Right lobe of liver (tissue), 6 donors: ENCODE results near the gene C5orf34. TPM values are rescaled to one million over a fixed set of nuclear protein-coding genes. Genes with fewer than 3 reads are reported as not detected.
"Not testable (repeated sequence)": the region's sequence is repeated elsewhere in the genome, so short reads cannot be mapped to it uniquely, and the experiment has no call there.

Experiments used
- ATAC-seq, 4 donors: fragments of 200-7000 bp; cut with Tn5 transposase; one replicate each; pipeline ENCODE4 v1.9.1; 2020; ENCODE audit warnings: mild to moderate bottlenecking in 4 of 4, moderate library complexity in 4 of 4
- DNase-seq, 3 donors: peaks; one replicate each; pipeline ENCODE4 v3.0.0-alpha.2; 2020
- H3K27ac ChIP-seq, 3 donors: fragments of 200-600 bp; one replicate each; pipeline ENCODE4 v1.8.0; 2022
- H3K27me3 ChIP-seq, 2 donors: fragments of 200-600 bp; one replicate each; pipeline ENCODE4 v1.8.0; 2022
- H3K36me3 ChIP-seq, 4 donors: fragments of 200-600 bp; sonication (generic) in 1 of 4; one replicate each; pipeline versions ENCODE4 v1.5.1 to v1.8.0; 2017 to 2022; ENCODE audit warnings: control low read depth in 1 of 4
- H3K4me1 ChIP-seq, 4 donors: fragments of 200-600 bp; sonication (generic) in 1 of 4; one replicate each; pipeline versions ENCODE4 v1.5.1 to v1.8.0; 2017 to 2022; ENCODE audit warnings: control low read depth in 1 of 4
- H3K4me3 ChIP-seq, 3 donors: fragments of 200-600 bp; one replicate each; pipeline ENCODE4 v1.8.0; 2022
- H3K9me3 ChIP-seq, 4 donors: fragments of 200-600 bp; sonication (generic) in 1 of 4; one replicate each; pipeline versions ENCODE4 v1.5.1 to v1.8.0; 2017 to 2022; ENCODE audit warnings: control low read depth in 1 of 4
- CTCF ChIP-seq, 4 donors: fragments of 200-600 bp in 3 of 4; fragments of 450-650 bp in 1 of 4; IDR thresholded peaks; one replicate each; pipeline versions ENCODE4 v1.5.1 to v1.8.0; 2016 to 2022; ENCODE audit warnings: antibody characterized with exemption in 4 of 4, mild to moderate bottlenecking in 2 of 4
- POLR2A ChIP-seq: fragments of 450-650 bp; IDR thresholded peaks from one replicate; pipeline ENCODE4 v1.6.1; 2017; ENCODE audit warnings: antibody characterized with exemption, mild to moderate bottlenecking
- WGBS: methylation state at CpG from one replicate; pipeline ENCODE4 v1.1.6; 2018; ENCODE audit warnings: low coverage, low lambda C conversion rate; ENCODE audit not compliant: insufficient coverage; ENCODE audit errors: missing lambda C conversion rate; 5-methylcytosine and 5-hydroxymethylcytosine counted together
- intact Hi-C, 2 donors: fragments of 100-400 bp; cut with DNase I; formaldehyde crosslinking; loops; one replicate each; pipeline versions ENCODE4 v1.11.2 to v1.14.1; 2022
- total RNA-seq, 6 experiments: library from RNA; depleted of rRNA in 2 of 6; stranded (reverse); fragments of >200 nt in 2 of 6; fragmentation: NEBNext Ultra II Directional in 3 of 6; extraction: Animal tissue kit (Norgen Biotek cat#: 25700) in 3 of 6; gene quantifications; one replicate each; pipeline versions ENCODE4 v1.1.0 to v1.2.4, GENCODE V29; 2016 to 2023
- donor health status: DM: no; HTN: yes; CAD: no.
- donor health status: DM: no; HTN: no; CAD: no.
- donor health status: DM: no; HTN: no; CAD: no.
- donor health status: DM: no; HTN: yes; CAD: no.
- donor health status: DM: no; HTN: yes; CAD: no.

C5orf34 gene
- total RNA-seq, 6 experiments from 2014 or later = 0.15 to 0.99 (median 0.72) TPM

GRCh38 chr5:43553381-43553780, 38.4 kb upstream of the C5orf34 start:
- peaks cover 0 to 31% (median 6%) of the 10 kb centered on the region in 4 donors for H3K4me1 ChIP-seq
- no peaks in the 10 kb centered on the region for H3K27me3 ChIP-seq
- TF ChIP-seq CTCF (IDR thresholded peaks at IDR 0.05) (no peak), POLR2A (no peak)
- H3K9me3 ChIP-seq = no peaks in the 10 kb centered on the region
- intact Hi-C loops = no loop called here
- 95% methylated on average over 2 of the region's 2 CpGs for WGBS
- no peak overlapping the region for H3K27ac ChIP-seq
- ATAC-seq = no peak
- peaks cover 0 to 18% (median 0%) of the 10 kb centered on the region in 4 donors for H3K36me3 ChIP-seq
- H3K4me3 ChIP-seq = no peak overlapping the region
- no peak for DNase-seq

- TF ChIP-seq POLR2A (no peak), CTCF (IDR thresholded peaks at IDR 0.05) (no peak)
- intact Hi-C loops = no loop called here
- Histone ChIP-seq H3K27ac (no peak overlapping the region), H3K9me3 (no peaks in the 10 kb centered on the region), H3K36me3 (peaks cover 0 to 28% (median 4%) of the 10 kb centered on the region in 4 donors), H3K4me3 (no peak overlapping the region), H3K4me1 (peaks cover 0 to 31% (median 6%) of the 10 kb centered on the region in 4 donors), H3K27me3 (no peaks in the 10 kb centered on the region)
- ATAC-seq = no peak
- no peak for DNase-seq
- WGBS = 64% methylated on average over 2 of the region's 2 CpGs
These were observed 36.8 kb upstream of the C5orf34 start for GRCh38 chr5:43551731-43552130.

GRCh38 chr5:43549272-43549671, 34.3 kb upstream of the C5orf34 start:
- H3K4me3 ChIP-seq, ATAC-seq, intact Hi-C loops, H3K27ac ChIP-seq, H3K27me3 ChIP-seq, DNase-seq, H3K9me3 ChIP-seq: not testable (repeated sequence)
- Histone ChIP-seq H3K4me1 (peaks cover 0 to 15% (median 0%) of the 10 kb centered on the region in 4 donors), H3K36me3 (peaks cover 0 to 49% (median 16%) of the 10 kb centered on the region in 4 donors)
- 96% methylated on average over 7 of the region's 8 CpGs for WGBS

- Histone ChIP-seq H3K36me3 (peaks cover 0 to 56% (median 16%) of the 10 kb centered on the region in 4 donors), H3K4me3 (no peak overlapping the region), H3K9me3 (no peaks in the 10 kb centered on the region), H3K27ac (no peak overlapping the region), H3K27me3 (no peaks in the 10 kb centered on the region), H3K4me1 (peaks cover 0 to 8% (median 0%) of the 10 kb centered on the region in 4 donors)
- no peak for TF ChIP-seq CTCF (IDR thresholded peaks at IDR 0.05)
- no peak for TF ChIP-seq POLR2A
- DNase-seq (no peak), ATAC-seq (no peak)
- WGBS = 81% methylated on average over 5 of the region's 5 CpGs
- intact Hi-C loops = no loop called here
These were observed 33.4 kb upstream of the C5orf34 start for GRCh38 chr5:43548358-43548757.

GRCh38 chr5:43547532-43547931, 32.6 kb upstream of the C5orf34 start:
- Histone ChIP-seq H3K9me3 (no peaks in the 10 kb centered on the region), H3K27ac (no peak overlapping the region), H3K27me3 (no peaks in the 10 kb centered on the region), H3K4me1 (no peaks in the 10 kb centered on the region), H3K36me3 (peaks cover 0 to 54% (median 16%) of the 10 kb centered on the region in 4 donors), H3K4me3 (no peak overlapping the region)
- no peak for TF ChIP-seq CTCF (IDR thresholded peaks at IDR 0.05)
- no peak for TF ChIP-seq POLR2A
- intact Hi-C loops = no loop called here
- WGBS = 100% methylated on average over 1 of the region's 2 CpGs
- DNase-seq (no peak), ATAC-seq (no peak)
